H9 (cell line): ENCODE measurements around the gene TMPRSS3. TPM values are rescaled to one million over a fixed set of nuclear protein-coding genes. Genes with fewer than 3 reads are reported as not detected.

Source experiments
- DNase-seq: peaks from one replicate; pipeline ENCODE4 v3.0.0-alpha.2; 2017
- H2AFZ ChIP-seq: one replicate; pipeline ENCODE4 v1.6.1; 2013; ENCODE audit warnings: mild to moderate bottlenecking, low read length, control low read depth, moderate library complexity
- H2AK5ac ChIP-seq: 2 replicates; pipeline ENCODE4 v1.6.1; 2013; ENCODE audit warnings: low read length, control low read depth, mixed read lengths; ENCODE audit not compliant: insufficient read length
- H2BK120ac ChIP-seq: one replicate; pipeline ENCODE4 v1.6.1; 2013; ENCODE audit warnings: low read depth, mild to moderate bottlenecking, low read length, control low read depth, inconsistent platforms; ENCODE audit not compliant: poor library complexity, severe bottlenecking
- H2BK12ac ChIP-seq: 2 replicates; pipeline ENCODE4 v1.6.1; 2013; ENCODE audit warnings: low read length, control low read depth, mixed read lengths, low read depth; ENCODE audit not compliant: insufficient read length
- H2BK15ac ChIP-seq: 2 replicates; pipeline ENCODE4 v1.6.1; 2013; ENCODE audit warnings: low read depth, low read length, control low read depth
- H2BK20ac ChIP-seq: one replicate; pipeline ENCODE4 v1.6.1; 2013; ENCODE audit warnings: low read depth, mild to moderate bottlenecking, low read length, control low read depth, inconsistent platforms; ENCODE audit not compliant: poor library complexity, severe bottlenecking
- H2BK5ac ChIP-seq: 2 replicates; pipeline ENCODE4 v1.6.1; 2013; ENCODE audit warnings: low read length, control low read depth, mixed read lengths; ENCODE audit not compliant: insufficient read length
- H3K14ac ChIP-seq: 2 replicates; pipeline ENCODE4 v1.6.1; 2013; ENCODE audit warnings: low read length, control low read depth; ENCODE audit not compliant: insufficient read depth
- H3K18ac ChIP-seq: 2 replicates; pipeline ENCODE4 v1.6.1; 2013; ENCODE audit warnings: low read depth, mild to moderate bottlenecking, mixed read lengths, low read length, control low read depth; ENCODE audit not compliant: insufficient read length
- H3K23ac ChIP-seq: 2 replicates; pipeline ENCODE4 v1.6.1; 2013; ENCODE audit warnings: low read length, control low read depth, mixed read lengths, low read depth; ENCODE audit not compliant: insufficient read length
- H3K23me2 ChIP-seq: 2 replicates; pipeline ENCODE4 v1.6.1; 2013; ENCODE audit warnings: low read depth, mild to moderate bottlenecking, mixed read lengths, low read length, control low read depth; ENCODE audit not compliant: insufficient read length, poor library complexity, severe bottlenecking
- H3K27ac ChIP-seq: 2 replicates; pipeline ENCODE4 v1.5.1; 2013; ENCODE audit warnings: low read length, control low read depth, mixed read lengths, low read depth; ENCODE audit not compliant: insufficient read length
- H3K27me3 ChIP-seq: 2 replicates; pipeline ENCODE4 v1.6.1; 2013; ENCODE audit warnings: low read length, control low read depth, inconsistent platforms; ENCODE audit not compliant: insufficient read depth
- H3K4ac ChIP-seq: 2 replicates; pipeline ENCODE4 v1.6.1; 2013; ENCODE audit warnings: low read depth, mild to moderate bottlenecking, control low read depth, inconsistent platforms, low read length, moderate library complexity
- H3K4me1 ChIP-seq: 2 replicates; pipeline ENCODE4 v1.6.1; 2013; ENCODE audit warnings: low read length, control low read depth, inconsistent platforms; ENCODE audit not compliant: insufficient read depth
- H3K4me2 ChIP-seq: 2 replicates; pipeline ENCODE4 v1.6.1; 2013; ENCODE audit warnings: low read length, control low read depth, mixed read lengths; ENCODE audit not compliant: insufficient read length, insufficient read depth
- H3K56ac ChIP-seq: 2 replicates; pipeline ENCODE4 v1.6.1; 2013; ENCODE audit warnings: low read depth, mild to moderate bottlenecking, mixed read lengths, low read length, control low read depth; ENCODE audit not compliant: insufficient read length
- H3K79me1 ChIP-seq: 2 replicates; pipeline ENCODE4 v1.6.1; 2013; ENCODE audit warnings: low read depth, mild to moderate bottlenecking, moderate library complexity, low read length, control low read depth, inconsistent platforms; ENCODE audit not compliant: insufficient read depth, poor library complexity, severe bottlenecking
- H3K79me2 ChIP-seq: 2 replicates; pipeline ENCODE4 v1.6.1; 2013; ENCODE audit warnings: low read length, control low read depth, inconsistent platforms; ENCODE audit not compliant: insufficient read depth
- H3K9ac ChIP-seq: 2 replicates; pipeline ENCODE4 v1.6.1; 2013; ENCODE audit warnings: low read length, control low read depth, mixed read lengths; ENCODE audit not compliant: insufficient read length; ENCODE audit errors: extremely low read depth
- H3K9me3 ChIP-seq: one replicate; pipeline ENCODE4 v1.6.1; 2013; ENCODE audit warnings: low read depth, low read length, inconsistent platforms; ENCODE audit not compliant: control insufficient read depth
- H3T11ph ChIP-seq: one replicate; pipeline ENCODE4 v1.6.1; 2013; ENCODE audit warnings: mild to moderate bottlenecking, low read length, control low read depth, inconsistent platforms
- H4K20me1 ChIP-seq: one replicate; pipeline ENCODE4 v1.6.1; 2013; ENCODE audit not compliant: control insufficient read depth, insufficient read length, insufficient read depth
- H4K5ac ChIP-seq: 2 replicates; pipeline ENCODE4 v1.6.1; 2013; ENCODE audit warnings: low read depth, mild to moderate bottlenecking, mixed read lengths, low read length, control low read depth; ENCODE audit not compliant: insufficient read length
- H4K8ac ChIP-seq: replicated peaks from 2 replicates; pipeline ENCODE4 v1.6.1; 2013; ENCODE audit warnings: low read length, control low read depth, mixed read lengths, low read depth; ENCODE audit not compliant: insufficient read length
- H4K91ac ChIP-seq: 2 replicates; pipeline ENCODE4 v1.6.1; 2013; ENCODE audit warnings: low read depth, mild to moderate bottlenecking, moderate library complexity, mixed read lengths, low read length, control low read depth; ENCODE audit not compliant: insufficient read length
- H3K27ac Mint-ChIP-seq, 3 experiments: 2 replicates in 2 of 3; 3 replicates in 1 of 3; pipeline ENCODE4 v1.8.0; 2020 to 2021; ENCODE audit warnings: mixed read lengths in 3 of 3, mild to moderate bottlenecking in 1 of 3, moderate library complexity in 1 of 3
- H3K27me3 Mint-ChIP-seq: 2 replicates; pipeline ENCODE4 v1.8.0; 2021; ENCODE audit warnings: low read depth, mild to moderate bottlenecking, moderate library complexity, mixed read lengths
- H3K36me3 Mint-ChIP-seq, 3 experiments: 2 replicates in 2 of 3; 3 replicates in 1 of 3; pipeline ENCODE4 v1.8.0; 2020 to 2021; ENCODE audit warnings: low read depth in 3 of 3, mixed read lengths in 3 of 3; ENCODE audit not compliant: insufficient read depth in 1 of 3
- H3K4me1 Mint-ChIP-seq, 2 experiments: 2 replicates each; pipeline ENCODE4 v1.8.0; 2020; ENCODE audit warnings: mixed read lengths in 2 of 2
- H3K4me3 Mint-ChIP-seq, 2 experiments: 2 replicates in 1 of 2; 3 replicates in 1 of 2; pipeline ENCODE4 v1.8.0; 2020 to 2021; ENCODE audit warnings: mild to moderate bottlenecking in 2 of 2, mixed read lengths in 2 of 2, moderate library complexity in 1 of 2
- H3K9me3 Mint-ChIP-seq, 2 experiments: 2 replicates in 1 of 2; 3 replicates in 1 of 2; pipeline ENCODE4 v1.8.0; 2020; ENCODE audit warnings: mild to moderate bottlenecking in 2 of 2, mixed read lengths in 2 of 2, moderate library complexity in 1 of 2
- CTCF ChIP-seq: fragments of 200-600 bp; sonication (generic); conservative IDR thresholded peaks from 3 replicates; pipeline ENCODE4 v1.8.0; 2021; ENCODE audit warnings: antibody characterized with exemption, mild to moderate bottlenecking
- WGBS: extraction: QIAGEN DNeasy Blood & Tissue Kit; methylation state at CpG from one replicate; pipeline ENCODE4 v1.1.7; 2013; ENCODE audit warnings: missing lambda C conversion rate, low lambda C conversion rate, mixed read lengths; ENCODE audit not compliant: insufficient read length; ENCODE audit errors: extremely low coverage; 5-methylcytosine and 5-hydroxymethylcytosine counted together
- total RNA-seq: library from RNA; stranded (reverse); gene quantifications from 2 replicates; pipeline ENCODE4 v1.2.1, GENCODE V29; 2021

TMPRSS3 gene
- total RNA-seq, 1 experiment from 2014 or later: 0.31 TPM

- H2BK20ac ChIP-seq: no peak overlapping the region
- H3K27me3 Mint-ChIP-seq: peaks cover 45% of the 10 kb centered on the region
- no peaks in the 10 kb centered on the region for H3K4me1 Mint-ChIP-seq
- no peak overlapping the region for H3T11ph ChIP-seq
- H3K9ac ChIP-seq: no peak overlapping the region
- H3K27ac Mint-ChIP-seq: no peak overlapping the region
- H3K56ac ChIP-seq: no peak overlapping the region
- H3K27ac ChIP-seq: no peak overlapping the region
- no peak for DNase-seq
- H3K36me3 Mint-ChIP-seq: no peaks in the 10 kb centered on the region
- no peak overlapping the region for H3K4me3 Mint-ChIP-seq
- no peaks in the 10 kb centered on the region for H3K9me3 ChIP-seq
- H4K20me1 ChIP-seq: no peaks in the 10 kb centered on the region
- WGBS: no CpG with 5 or more reads among the region's 9 CpGs
- H3K23me2 ChIP-seq: no peaks in the 10 kb centered on the region
- no peak overlapping the region for H2AK5ac ChIP-seq
- TF ChIP-seq CTCF: no peak
- no peak overlapping the region for H2BK120ac ChIP-seq
- H3K9me3 Mint-ChIP-seq: peaks cover 14 to 20% of the 10 kb centered on the region in 2 experiments
- no peak overlapping the region for H4K91ac ChIP-seq
- no peak overlapping the region for H3K4me2 ChIP-seq
- H3K23ac ChIP-seq: no peak overlapping the region
- no peak overlapping the region for H2BK5ac ChIP-seq
- no peak overlapping the region for H2AFZ ChIP-seq
- no peak overlapping the region for H4K8ac ChIP-seq
- no peaks in the 10 kb centered on the region for H3K79me1 ChIP-seq
- H2BK15ac ChIP-seq: no peak overlapping the region
- H2BK12ac ChIP-seq: no peak overlapping the region
- no peaks in the 10 kb centered on the region for H3K79me2 ChIP-seq
- H3K14ac ChIP-seq: no peak overlapping the region
- no peak overlapping the region for H3K4ac ChIP-seq
- H3K4me1 ChIP-seq: no peaks in the 10 kb centered on the region
- H4K5ac ChIP-seq: no peak overlapping the region
- H3K18ac ChIP-seq: no peak overlapping the region
- no peaks in the 10 kb centered on the region for H3K27me3 ChIP-seq
These were observed 34.0 kb upstream of the TMPRSS3 start for GRCh38 chr21:42429856-42430255.
